ENCODE results near the gene XIST. TPM values are rescaled to one million over a fixed set of nuclear protein-coding genes. Genes with fewer than 3 reads are reported as not detected.

XIST gene
- total and polyA plus RNA-seq, 2 of the 8 experiments (the other 6 are each of a cell fraction or from before 2014, with no cell fraction given), result 0.06 to 0.19 TPM

DNA sequence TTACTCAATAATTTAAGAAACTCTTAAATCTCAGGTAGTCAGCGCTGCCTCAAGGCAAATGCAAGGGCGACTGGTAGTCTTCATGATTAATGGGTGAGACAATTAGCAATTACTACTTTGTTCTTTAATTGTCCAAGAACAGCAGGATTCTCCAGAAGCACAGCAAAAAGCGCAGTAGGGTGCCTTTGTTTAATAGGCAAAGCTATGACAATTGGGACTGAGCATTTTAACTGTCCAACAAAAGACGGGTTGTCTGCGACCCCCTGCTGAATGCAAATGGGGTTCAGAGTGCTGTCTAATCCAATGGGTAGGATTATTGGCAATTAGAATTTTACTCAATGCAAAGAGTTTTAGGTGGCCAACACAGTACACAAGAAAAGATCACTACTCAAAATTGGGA is 3.4 kb downstream of the XIST start:
- no peak for DNase-seq (ENCODE audit: low read depth in 1 of 2, low spot score in 2 of 2)
- Histone ChIP-seq H4K20me1 (replicated peaks in 1 of 2; ENCODE audit: control insufficient read depth in 1 of 2, insufficient read depth in 2 of 2, low read length in 2 of 2) (no peaks in the 10 kb centered on the region), H3K14ac (ENCODE audit: insufficient read length) (no peak overlapping the region), H2AK5ac (ENCODE audit: low read depth, low read length) (no peak overlapping the region), H2BK5ac (ENCODE audit: low read depth, low read length) (no peak overlapping the region), H3K56ac (replicated peaks; ENCODE audit: insufficient read length, low read depth, low read length) (no peak overlapping the region), H3K79me2 (ENCODE audit: control insufficient read depth in 1 of 2, insufficient read depth in 2 of 2, low read length in 2 of 2) (no peaks in the 10 kb centered on the region), H2BK120ac (replicated peaks; ENCODE audit: low read depth, low read length) (no peak overlapping the region), H3K18ac (ENCODE audit: extremely low read depth, low read length) (no peak overlapping the region; the same call in 1 of the 2 replicates), H2AFZ (ENCODE audit: low read length) (no peak overlapping the region), H3K23ac (ENCODE audit: insufficient read length) (no peak overlapping the region), H3K27ac (ENCODE audit: low read depth, low read length) (no peak overlapping the region), H4K91ac (replicated peaks; ENCODE audit: insufficient read length, low read length) (no peak overlapping the region), H2BK20ac (ENCODE audit: low read length) (no peak overlapping the region), H4K8ac (ENCODE audit: extremely low read depth, insufficient read depth, low read length) (no peak overlapping the region), H3K4ac (replicated peaks; ENCODE audit: insufficient read length, low read depth, low read length) (no peak overlapping the region), H2BK15ac (ENCODE audit: low read length) (no peak overlapping the region), H3K9ac (replicated peaks in 1 of 4; ENCODE audit: extremely low read depth in 1 of 4, low read depth in 3 of 4, low read length in 3 of 4) (no peak overlapping the region), H3K27me3 (replicated peaks in 1 of 4; ENCODE audit: control insufficient read depth in 3 of 4, extremely low read depth in 1 of 4, insufficient read depth in 3 of 4, low read length in 3 of 4) (no peaks in the 10 kb centered on the region), H2BK12ac (ENCODE audit: low read depth, low read length) (no peak overlapping the region), H3K36me3 (ENCODE audit: control insufficient read depth in 2 of 4, insufficient read depth in 4 of 4, low read length in 3 of 4) (no peaks in the 10 kb centered on the region; a peak in 1 of 8 replicates), H3K9me3 (ENCODE audit: insufficient read depth in 2 of 2, low read depth in 1 of 2, low read length in 1 of 2) (peaks cover 17 to 24% of the 10 kb centered on the region in 2 experiments), H3K23me2 (ENCODE audit: low read depth, low read length) (no peaks in the 10 kb centered on the region), H3K4me2 (ENCODE audit: insufficient read depth in 1 of 2, low read depth in 2 of 2, low read length in 2 of 2) (no peak overlapping the region), H3K79me1 (ENCODE audit: low read depth, low read length) (no peaks in the 10 kb centered on the region), H4K5ac (ENCODE audit: insufficient read length, low read depth, low read length) (no peak overlapping the region), H3K4me1 (replicated peaks in 1 of 4; ENCODE audit: control insufficient read depth in 3 of 4, insufficient read depth in 4 of 4, low read length in 3 of 4) (peaks cover 0 to 11% (median 1%) of the 10 kb centered on the region in 4 experiments; a peak in 1 of 7 replicates), H3K4me3 (ENCODE audit: extremely low read depth in 1 of 4, insufficient read depth in 2 of 4, low read depth in 3 of 4, low read length in 4 of 4) (no peak overlapping the region)
- CTCF ChIA-PET (ENCODE audit: partially characterized antibody), result no interaction called here
- 80% methylated on average over 5 of the region's 5 CpGs; no CpG with 5 or more reads in 1 of the 2 experiments for WGBS, 2 experiments (ENCODE audit: extremely low coverage in 1 of 2, insufficient coverage in 1 of 2, insufficient read length in 1 of 2, insufficient replicate concordance in 2 of 2, low coverage in 1 of 2, low lambda C conversion rate in 2 of 2, missing lambda C conversion rate in 1 of 2)
- no peak for FAIRE-seq
- POLR2A ChIA-PET (ENCODE audit: partially characterized antibody), result no interaction called here
- TF ChIP-seq ASH2L (IDR thresholded peaks at IDR 0.05; ENCODE audit: low read length) (no peak), ATF2 (IDR thresholded peaks at IDR 0.05; ENCODE audit: low read length) (no peak), RBBP5 (IDR thresholded peaks at IDR 0.05; ENCODE audit: borderline replicate concordance, low read depth, low read length) (no peak), BRCA1 (IDR thresholded peaks at IDR 0.05; ENCODE audit: low read depth, low read length) (no peak), HDAC2 (IDR thresholded peaks at IDR 0.05; ENCODE audit: borderline replicate concordance in 1 of 2, low read depth in 2 of 2, low read length in 2 of 2) (no peak), CHD2 (IDR thresholded peaks at IDR 0.05; ENCODE audit: low read length) (no peak), JUN (IDR thresholded peaks at IDR 0.05; ENCODE audit: low read depth, low read length) (no peak), EGR1 (IDR thresholded peaks at IDR 0.05; ENCODE audit: borderline replicate concordance, low read depth, low read length) (no peak), POLR2A (IDR thresholded peaks at IDR 0.05; ENCODE audit: control extremely low read depth in 1 of 2, low read depth in 2 of 2, low read length in 2 of 2) (no peak), RFX5 (IDR thresholded peaks at IDR 0.05; ENCODE audit: borderline replicate concordance, low read depth, low read length) (no peak), NANOG (IDR thresholded peaks at IDR 0.05; ENCODE audit: insufficient read depth, low read depth, low read length, poor library complexity, severe bottlenecking) (no peak), PHF8 (conservative IDR thresholded peaks at IDR 0.05; ENCODE audit: low read depth, low read length) (no peak), KDM4A (IDR thresholded peaks at IDR 0.05; ENCODE audit: low read depth, low read length, severe bottlenecking) (no peak)
